PC-3 (cell line): ENCODE results near the gene SELENOI. TPM values are rescaled to one million over a fixed set of nuclear protein-coding genes. Genes with fewer than 3 reads are reported as not detected.

Experiments
- ATAC-seq: fragments of 200-7000 bp; cut with Tn5 transposase; 2 replicates; pipeline ENCODE4 v1.9.1; 2020; ENCODE audit warnings: mild to moderate bottlenecking, moderate library complexity
- BruUV-seq: library from RNA; stranded (reverse); fragments of 400-500 nt; replicated peaks from 2 replicates; lab custom pipeline; 2021; lab: Mats Ljungman, UMichigan
- CTCF ChIA-PET: fragments of 300-600 bp; sonication (Branson Sonifier 250); formaldehyde crosslinking; loops from one replicate; lab custom pipeline; 2022; ENCODE audit warnings: antibody characterized with exemption; lab: Charles Lee
- POLR2A ChIA-PET: fragments of 300-600 bp; sonication (Branson Sonifier 250); formaldehyde crosslinking; loops from one replicate; lab custom pipeline; 2022; ENCODE audit warnings: antibody characterized with exemption; ENCODE audit not compliant: unreplicated experiment; lab: Charles Lee
- DNase-seq: peaks from one replicate; pipeline ENCODE4 v3.0.0-alpha.2; 2015
- H2AFZ ChIP-seq: fragments of 300-600 bp; sonication (generic); 2 replicates; pipeline ENCODE4 v1.6.0; 2016; ENCODE audit warnings: antibody characterized with exemption, low read length
- H3F3A ChIP-seq: fragments of 300-600 bp; sonication (generic); one replicate; pipeline ENCODE4 v1.6.0; 2017; ENCODE audit warnings: antibody characterized with exemption, low read length, control low read depth, mild to moderate bottlenecking; ENCODE audit not compliant: unreplicated experiment
- H3K27ac ChIP-seq: fragments of 300-600 bp; sonication (generic); 2 replicates; pipeline ENCODE4 v1.5.1; 2016; ENCODE audit warnings: mild to moderate bottlenecking, low read length
- H3K27me3 ChIP-seq: fragments of 300-600 bp; sonication (generic); 2 replicates; pipeline ENCODE4 v1.6.1; 2016; ENCODE audit warnings: low read length, mixed read lengths
- H3K36me3 ChIP-seq: fragments of 300-600 bp; sonication (generic); 2 replicates; pipeline ENCODE4 v1.6.1; 2016; ENCODE audit warnings: low read depth, mixed run types, low read length, mixed read lengths
- H3K4me1 ChIP-seq: fragments of 300-600 bp; sonication (generic); 2 replicates; pipeline ENCODE4 v1.5.1; 2016; ENCODE audit warnings: low read length; ENCODE audit not compliant: insufficient read depth
- H3K4me2 ChIP-seq: fragments of 300-600 bp; sonication (generic); 2 replicates; pipeline ENCODE4 v1.6.0; 2016; ENCODE audit warnings: low read length
- H3K4me3 ChIP-seq: fragments of 300-600 bp; sonication (generic); 2 replicates; pipeline ENCODE4 v1.5.1; 2016; ENCODE audit warnings: mild to moderate bottlenecking, low read length, mixed read lengths
- H3K79me2 ChIP-seq: fragments of 300-600 bp; sonication (generic); 2 replicates; pipeline ENCODE4 v1.6.1; 2017; ENCODE audit warnings: low read length, mixed read lengths
- H3K9ac ChIP-seq: fragments of 300-600 bp; sonication (generic); 2 replicates; pipeline ENCODE4 v1.6.0; 2016; ENCODE audit warnings: mild to moderate bottlenecking, low read length
- H3K9me2 ChIP-seq: fragments of 300-600 bp; sonication (generic); replicated peaks from 2 replicates; pipeline ENCODE4 v1.6.1; 2016; ENCODE audit warnings: mixed run types, low read length, mixed read lengths
- H3K9me3 ChIP-seq: fragments of 300-600 bp; sonication (generic); 2 replicates; pipeline ENCODE4 v1.6.1; 2016; ENCODE audit warnings: low read length, mixed read lengths
- H4K20me1 ChIP-seq: fragments of 300-600 bp; sonication (generic); 2 replicates; pipeline ENCODE4 v1.6.1; 2016; ENCODE audit warnings: low read length, mixed read lengths
- EZH2 ChIP-seq: fragments of 300-600 bp; sonication (generic); IDR thresholded peaks from one replicate; pipeline ENCODE4 v1.6.1; 2017; ENCODE audit warnings: antibody characterized with exemption, mild to moderate bottlenecking, low read length; ENCODE audit not compliant: unreplicated experiment
- EZH2phosphoT487 ChIP-seq: fragments of 300-600 bp; sonication (generic); IDR thresholded peaks from 2 replicates; pipeline ENCODE4 v1.6.1; 2018; ENCODE audit warnings: mild to moderate bottlenecking, antibody characterized with exemption, low read length, borderline replicate concordance
- intact Hi-C: fragments of 100-400 bp; cut with micrococcal nuclease; formaldehyde crosslinking; loops from 2 replicates; pipeline ENCODE4 v1.9.0; 2023
- total RNA-seq: library from RNA; depleted of rRNA; stranded (reverse); fragments of >200 nt; gene quantifications from 2 replicates; pipeline ENCODE4 v1.2.3, GENCODE V29; 2014
- TF ChIP-seq, protein P1 (sequence below): fragments of 300-600 bp; sonication (generic); conservative IDR thresholded peaks from 2 replicates; pipeline ENCODE4 v1.5.1; 2017; ENCODE audit warnings: antibody characterized with exemption, low read depth, mild to moderate bottlenecking, low read length

The SELENOI gene
- total RNA-seq, 1 experiment from 2014 or later: 22.3 TPM

DNA sequence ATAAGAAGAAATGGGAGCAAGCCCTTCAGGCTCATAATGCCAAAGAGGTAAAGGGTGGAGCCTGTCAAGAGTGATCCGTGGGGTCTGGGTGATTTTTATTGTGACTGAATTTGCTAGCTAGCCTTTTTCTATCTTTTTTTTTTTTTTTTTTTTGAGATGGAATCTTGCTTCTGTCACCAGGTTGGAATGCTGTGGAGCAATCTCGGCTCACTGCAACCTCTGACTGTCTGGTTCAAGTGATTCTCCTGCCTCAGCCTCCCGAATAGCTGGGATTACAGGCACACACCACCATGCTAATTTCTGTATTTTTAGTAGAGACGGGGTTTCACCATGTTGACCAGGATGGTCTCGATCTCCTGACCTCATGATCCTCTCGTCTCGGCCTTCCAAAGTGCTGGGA lies 84.9 kb downstream of the SELENOI start:
- Histone ChIP-seq H3K27ac (no peak overlapping the region), H2AFZ (no peak overlapping the region), H3K27me3 (no peaks in the 10 kb centered on the region), H4K20me1 (no peaks in the 10 kb centered on the region), H3K9me3 (no peaks in the 10 kb centered on the region), H3K36me3 (no peaks in the 10 kb centered on the region), H3K79me2 (no peaks in the 10 kb centered on the region), H3K4me3 (no peak overlapping the region), H3K9ac (no peak overlapping the region), H3K4me1 (peaks cover 7% of the 10 kb centered on the region; the same call in 1 of the 2 replicates), H3K4me2 (no peak overlapping the region), H3K9me2 (no peaks in the 10 kb centered on the region), H3F3A (no peaks in the 10 kb centered on the region)
- intact Hi-C loops: no loop called here
- DNase-seq (no peak), ATAC-seq (no peak)
- CTCF ChIA-PET: no interaction called here
- no peak for TF ChIP-seq EZH2
- TF ChIP-seq EZH2phosphoT487: no peak
- TF ChIP-seq, protein P1, sequence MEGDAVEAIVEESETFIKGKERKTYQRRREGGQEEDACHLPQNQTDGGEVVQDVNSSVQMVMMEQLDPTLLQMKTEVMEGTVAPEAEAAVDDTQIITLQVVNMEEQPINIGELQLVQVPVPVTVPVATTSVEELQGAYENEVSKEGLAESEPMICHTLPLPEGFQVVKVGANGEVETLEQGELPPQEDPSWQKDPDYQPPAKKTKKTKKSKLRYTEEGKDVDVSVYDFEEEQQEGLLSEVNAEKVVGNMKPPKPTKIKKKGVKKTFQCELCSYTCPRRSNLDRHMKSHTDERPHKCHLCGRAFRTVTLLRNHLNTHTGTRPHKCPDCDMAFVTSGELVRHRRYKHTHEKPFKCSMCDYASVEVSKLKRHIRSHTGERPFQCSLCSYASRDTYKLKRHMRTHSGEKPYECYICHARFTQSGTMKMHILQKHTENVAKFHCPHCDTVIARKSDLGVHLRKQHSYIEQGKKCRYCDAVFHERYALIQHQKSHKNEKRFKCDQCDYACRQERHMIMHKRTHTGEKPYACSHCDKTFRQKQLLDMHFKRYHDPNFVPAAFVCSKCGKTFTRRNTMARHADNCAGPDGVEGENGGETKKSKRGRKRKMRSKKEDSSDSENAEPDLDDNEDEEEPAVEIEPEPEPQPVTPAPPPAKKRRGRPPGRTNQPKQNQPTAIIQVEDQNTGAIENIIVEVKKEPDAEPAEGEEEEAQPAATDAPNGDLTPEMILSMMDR: no peak
- no TSS peak for BruUV-seq
- POLR2A ChIA-PET: no interaction called here

DNA sequence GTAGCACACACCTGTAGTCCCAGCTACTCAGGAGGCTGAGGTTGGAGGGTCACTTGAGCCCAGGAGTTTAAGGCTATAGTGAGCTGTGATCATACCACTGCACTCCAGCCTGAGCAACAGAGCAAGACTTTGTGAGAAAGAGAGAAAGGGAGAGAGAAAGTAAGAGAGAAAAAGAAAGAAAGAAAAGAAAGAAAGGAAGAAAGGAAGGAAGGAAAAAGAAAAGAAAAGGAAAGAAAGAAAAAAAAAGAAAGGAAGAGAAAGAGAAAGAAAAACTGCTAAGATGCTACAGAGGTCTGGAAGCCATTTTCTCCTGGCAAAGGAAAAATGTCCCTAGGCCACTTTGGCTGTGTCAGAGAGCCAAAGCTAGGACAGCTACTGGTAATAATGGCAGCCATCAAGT lies 86.4 kb downstream of the SELENOI start:
- Histone ChIP-seq H3K36me3 (no peaks in the 10 kb centered on the region), H3K9ac (no peak overlapping the region), H3K4me1 (peaks cover 7% of the 10 kb centered on the region; the same call in 1 of the 2 replicates), H3K9me2 (no peaks in the 10 kb centered on the region), H3K79me2 (no peaks in the 10 kb centered on the region), H3K9me3 (no peaks in the 10 kb centered on the region), H2AFZ (no peak overlapping the region), H3F3A (no peaks in the 10 kb centered on the region), H3K4me3 (no peak overlapping the region), H3K27ac (no peak overlapping the region), H4K20me1 (no peaks in the 10 kb centered on the region), H3K4me2 (no peak overlapping the region), H3K27me3 (no peaks in the 10 kb centered on the region)
- TF ChIP-seq EZH2 (no peak), EZH2phosphoT487 (no peak)
- TF ChIP-seq, protein P1: no peak
- ChIA-PET CTCF (no interaction called here), POLR2A (no interaction called here)
- intact Hi-C loops: no loop called here
- ATAC-seq (no peak), DNase-seq (no peak)
- no TSS peak for BruUV-seq

DNA sequence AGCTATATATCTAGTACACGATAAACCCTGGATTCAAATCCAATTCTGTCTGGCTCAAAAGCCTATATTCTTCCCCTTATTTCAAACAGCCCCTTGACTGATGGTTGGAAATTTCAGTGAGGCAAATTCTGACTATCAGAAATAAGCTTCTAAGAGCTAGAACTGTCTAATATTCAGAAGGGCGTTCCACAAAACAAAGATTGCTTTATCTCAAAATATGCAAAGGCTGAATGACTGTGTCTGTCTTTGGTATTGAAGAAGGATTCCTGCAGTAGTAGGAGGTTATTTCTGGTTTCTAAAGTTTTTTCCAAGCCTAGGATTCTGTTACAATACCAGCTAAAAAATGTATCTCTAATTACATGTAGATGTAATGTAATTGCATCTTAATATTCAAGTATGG lies 86.9 kb downstream of the SELENOI start:
- Histone ChIP-seq H3K4me3 (no peak overlapping the region), H3K36me3 (no peaks in the 10 kb centered on the region), H3K4me2 (no peak overlapping the region), H3K79me2 (no peaks in the 10 kb centered on the region), H3F3A (no peaks in the 10 kb centered on the region), H3K9me3 (no peaks in the 10 kb centered on the region), H4K20me1 (no peaks in the 10 kb centered on the region), H3K27ac (no peak overlapping the region), H3K9ac (no peak overlapping the region), H2AFZ (no peak overlapping the region), H3K27me3 (no peaks in the 10 kb centered on the region), H3K9me2 (no peaks in the 10 kb centered on the region), H3K4me1 (peaks cover 7% of the 10 kb centered on the region; the same call in 1 of the 2 replicates)
- ChIA-PET CTCF (no interaction called here), POLR2A (no interaction called here)
- intact Hi-C loops: no loop called here
- DNase-seq: no peak
- TF ChIP-seq EZH2: no peak
- TF ChIP-seq EZH2phosphoT487: no peak
- TF ChIP-seq, protein P1: no peak
- no peak for ATAC-seq
- BruUV-seq: no TSS peak
